NCI-H1417 treated with DMSO at 0.1 percent for 48 hours (cell line): ENCODE measurements around the gene NOP14.
"Not testable (repeated sequence)": the region's sequence is repeated elsewhere in the genome, so short reads cannot be mapped to it uniquely, and the experiment has no call there.

ENCODE experiments used
- DNase-seq: peaks from one replicate; lab custom pipeline; 2025; lab: John Stamatoyannopoulos, UW

NOP14 gene

DNA sequence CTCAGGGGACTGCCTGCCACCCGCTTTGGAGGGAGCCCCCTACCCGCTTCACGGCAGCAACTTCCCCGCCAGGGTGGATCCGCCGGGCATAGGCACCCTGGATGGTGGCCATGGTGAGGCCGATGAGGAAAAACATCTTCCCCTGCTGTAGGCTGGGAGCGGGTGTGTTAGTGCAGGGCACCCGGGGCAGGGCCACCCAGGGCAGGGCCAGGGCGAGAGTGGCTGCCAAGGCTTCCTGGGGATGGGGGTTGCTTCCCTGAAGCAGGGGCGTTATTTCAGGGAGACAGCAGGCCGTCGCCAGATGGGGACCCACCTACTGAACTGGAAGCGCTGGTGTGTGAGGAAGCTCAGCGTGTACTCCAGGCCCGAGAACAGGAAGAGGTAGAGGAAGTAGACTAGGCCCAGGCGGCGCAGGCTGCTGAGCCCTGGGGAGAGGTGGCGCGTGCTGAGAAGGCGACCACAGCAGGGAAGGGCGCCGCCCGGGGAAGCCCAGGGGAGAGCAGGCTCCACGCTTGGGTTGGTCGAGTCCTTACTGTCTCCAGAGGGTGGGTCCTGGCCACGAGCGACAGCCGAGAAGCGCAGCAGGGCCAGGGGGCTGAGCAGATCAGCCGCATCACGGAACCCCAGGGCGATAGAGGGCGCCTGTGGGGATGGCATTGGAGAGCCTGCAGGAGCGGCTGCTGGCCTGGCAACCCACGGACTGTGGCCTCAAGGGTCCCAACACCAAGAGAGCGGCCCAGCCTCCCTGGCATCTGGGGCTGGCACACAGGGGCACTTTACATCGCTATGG lies 31.5 kb downstream of the NOP14 start:
- DNase-seq, result no peak

DNA sequence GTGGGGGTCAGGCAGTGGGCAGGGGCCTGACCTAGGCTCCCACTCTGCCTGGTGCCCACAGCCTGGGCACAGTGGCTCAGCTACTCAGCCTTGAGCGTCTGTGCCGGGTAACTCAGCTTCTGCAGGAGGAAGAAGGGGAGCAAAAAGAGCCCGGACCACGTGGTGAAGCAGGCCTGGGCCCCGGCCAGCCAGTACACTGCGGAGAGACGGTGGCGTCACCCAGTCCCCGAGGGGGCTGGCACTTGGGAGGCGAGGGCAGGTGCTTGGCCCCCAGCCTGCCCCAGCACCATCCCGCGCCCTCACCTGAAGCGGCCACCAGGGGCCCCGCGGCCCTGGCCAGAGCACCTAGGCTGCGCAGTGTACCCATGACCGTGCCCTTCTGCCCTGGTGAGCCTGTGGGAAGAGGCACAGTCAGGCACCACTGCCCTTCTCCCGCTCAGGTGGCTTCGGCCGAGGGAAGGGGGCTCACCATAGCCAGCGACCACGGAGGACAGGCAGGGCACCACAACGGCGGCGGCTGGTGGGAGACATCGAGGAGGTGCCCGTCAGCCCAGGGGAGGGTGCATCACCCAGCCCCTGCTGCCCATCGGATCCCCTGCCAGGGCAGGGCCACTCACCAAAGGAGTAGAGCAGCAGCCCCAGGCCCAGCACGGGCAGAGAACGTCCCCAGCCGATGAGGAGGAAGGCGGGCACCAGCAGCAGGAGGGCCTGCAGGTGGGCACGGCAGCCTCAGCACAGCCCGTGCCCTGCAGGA lies 32.3 kb downstream of the NOP14 start:
- DNase-seq, result no peak

DNA sequence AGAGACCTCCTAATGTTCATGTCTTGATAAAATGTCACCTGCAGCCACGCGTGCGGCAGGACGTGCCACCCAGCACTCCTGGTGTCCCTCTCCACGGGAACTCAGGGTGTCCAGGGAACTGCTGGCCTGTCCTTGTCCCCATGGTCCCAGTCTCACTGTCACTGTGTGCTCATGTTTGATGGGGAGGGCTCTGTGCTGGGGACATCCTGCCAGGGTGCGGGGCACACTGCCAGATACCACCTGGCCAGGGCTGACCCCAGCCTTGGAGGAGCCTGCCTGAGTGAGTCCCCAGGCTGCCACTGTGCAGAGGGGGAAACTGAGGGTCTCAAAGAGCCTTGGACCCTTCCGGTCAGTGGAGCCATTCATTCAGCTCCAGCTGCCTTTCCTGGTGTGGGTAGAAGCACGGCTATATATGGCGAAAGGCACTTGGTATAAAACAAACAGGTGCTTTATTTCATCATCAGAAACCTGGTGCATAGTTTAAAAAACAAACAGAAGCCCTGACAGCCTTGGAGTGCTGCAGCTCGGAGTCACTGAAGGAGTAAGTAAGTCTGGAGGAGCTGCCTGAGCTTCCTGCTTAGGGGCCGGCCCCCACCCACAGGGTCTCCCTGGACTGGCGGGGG lies 33.0 kb downstream of the NOP14 start:
- DNase-seq, result no peak

DNA sequence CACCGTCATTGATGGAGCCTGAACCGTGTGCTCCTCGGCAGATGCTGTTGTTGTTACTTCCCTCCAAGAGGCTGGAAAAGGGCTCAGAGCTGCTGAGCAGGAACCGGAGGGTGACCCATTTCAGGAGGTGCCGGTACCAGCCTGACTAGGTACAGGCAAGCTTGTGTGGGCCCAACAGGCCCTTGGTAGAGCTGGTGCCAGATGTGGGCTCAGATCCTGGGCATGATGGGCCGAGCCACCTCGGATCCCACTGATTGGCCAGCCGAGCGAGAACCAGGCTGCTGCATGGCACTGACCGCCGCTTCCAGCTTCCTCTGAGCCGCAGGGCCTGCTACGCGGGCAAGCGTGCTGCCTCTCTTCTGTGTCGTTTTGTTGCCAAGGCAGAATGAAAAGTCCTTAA lies 33.7 kb downstream of the NOP14 start:
- DNase-seq, result no peak

DNA sequence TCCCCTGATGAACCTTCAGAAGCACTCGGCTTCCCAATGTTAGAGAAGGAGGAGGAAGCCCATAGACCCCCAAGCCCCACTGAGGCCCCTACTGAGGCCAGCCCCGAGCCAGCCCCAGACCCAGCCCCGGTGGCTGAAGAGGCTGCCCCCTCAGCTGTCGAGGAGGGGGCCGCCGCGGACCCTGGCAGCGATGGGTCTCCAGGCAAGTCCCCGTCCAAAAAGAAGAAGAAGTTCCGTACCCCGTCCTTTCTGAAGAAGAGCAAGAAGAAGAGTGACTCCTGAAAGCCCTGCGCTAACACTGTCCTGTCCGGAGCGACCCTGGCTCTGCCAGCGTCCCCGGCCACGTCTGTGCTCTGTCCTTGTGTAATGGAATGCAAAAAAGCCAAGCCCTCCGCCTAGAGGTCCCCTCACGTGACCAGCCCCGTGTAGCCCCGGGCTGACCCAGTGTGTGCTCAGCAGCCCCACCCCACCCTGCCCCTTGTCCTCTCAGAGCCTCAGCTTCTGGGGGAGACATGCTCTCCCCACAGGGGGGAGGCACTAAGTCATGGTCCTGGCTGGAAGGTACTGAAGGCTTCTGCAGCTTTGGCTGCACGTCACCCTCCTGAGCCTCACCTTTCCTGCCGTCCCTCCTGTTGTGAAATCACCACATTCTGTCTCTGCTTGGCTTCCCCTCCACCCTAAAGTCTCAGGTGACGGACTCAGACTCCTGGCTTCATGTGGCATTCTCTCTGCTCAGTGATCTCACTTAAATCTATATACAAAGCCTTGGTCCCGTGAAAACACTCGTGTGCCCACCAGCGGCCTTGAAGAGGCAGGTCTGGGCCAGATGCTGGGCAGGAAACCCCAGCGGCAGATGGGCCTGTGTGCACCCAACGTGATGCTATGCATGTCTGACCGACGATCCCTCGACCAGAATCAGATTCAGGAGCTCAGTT lies 34.7 kb downstream of the NOP14 start:
- no peak for DNase-seq

DNA sequence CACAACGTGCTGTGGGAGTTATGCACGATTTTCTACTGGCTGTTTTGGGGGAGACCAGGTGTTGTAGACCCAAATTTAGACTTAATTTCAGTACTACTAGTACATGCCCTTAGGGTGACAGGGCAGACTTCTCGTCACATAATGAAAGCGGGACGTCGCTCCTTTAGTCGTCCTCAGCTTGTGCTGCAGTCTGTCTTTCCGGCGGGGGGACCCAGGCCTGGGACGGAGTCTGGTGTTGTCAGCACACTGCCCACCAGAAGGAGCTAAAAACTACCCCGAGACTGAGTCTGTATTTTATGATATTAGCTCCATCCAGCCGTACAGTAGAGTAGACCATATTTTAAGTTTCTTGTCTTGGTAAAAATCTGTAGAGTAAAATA lies 35.5 kb downstream of the NOP14 start:
- DNase-seq, result no peak

DNA sequence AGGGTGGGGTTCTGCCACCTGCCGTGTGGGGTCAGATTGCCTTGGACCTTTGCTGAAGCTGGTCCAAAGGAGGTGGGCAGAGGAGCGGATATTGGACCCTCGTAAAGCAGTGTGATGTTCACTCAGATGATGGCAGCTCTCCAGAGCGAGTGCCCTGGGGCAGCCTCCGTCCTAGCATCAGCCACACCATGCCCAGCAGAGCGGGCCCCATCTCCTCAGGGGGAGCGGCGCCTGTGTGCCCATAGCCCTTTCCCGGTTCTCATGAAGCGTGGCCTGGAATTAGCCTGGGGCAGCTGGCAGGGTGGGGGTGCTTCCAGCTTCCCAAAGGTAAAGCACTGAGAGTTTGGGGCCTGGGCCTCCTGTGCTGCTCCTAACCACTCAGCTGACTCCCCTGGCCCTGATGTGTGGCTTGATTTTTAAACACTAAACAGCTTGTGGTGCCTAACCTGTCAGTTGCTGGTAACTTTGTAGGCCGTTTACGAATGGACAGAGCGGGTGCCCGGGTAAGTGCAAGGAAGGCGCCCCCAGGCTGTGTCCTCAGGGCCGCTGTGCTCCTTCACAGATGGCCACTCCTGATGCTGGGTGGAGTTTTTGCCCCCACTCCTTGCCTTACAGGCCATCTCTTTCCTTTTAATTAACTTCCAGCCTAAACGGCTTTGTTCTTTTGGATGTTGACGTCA lies 36.0 kb downstream of the NOP14 start:
- DNase-seq, result no peak

DNA sequence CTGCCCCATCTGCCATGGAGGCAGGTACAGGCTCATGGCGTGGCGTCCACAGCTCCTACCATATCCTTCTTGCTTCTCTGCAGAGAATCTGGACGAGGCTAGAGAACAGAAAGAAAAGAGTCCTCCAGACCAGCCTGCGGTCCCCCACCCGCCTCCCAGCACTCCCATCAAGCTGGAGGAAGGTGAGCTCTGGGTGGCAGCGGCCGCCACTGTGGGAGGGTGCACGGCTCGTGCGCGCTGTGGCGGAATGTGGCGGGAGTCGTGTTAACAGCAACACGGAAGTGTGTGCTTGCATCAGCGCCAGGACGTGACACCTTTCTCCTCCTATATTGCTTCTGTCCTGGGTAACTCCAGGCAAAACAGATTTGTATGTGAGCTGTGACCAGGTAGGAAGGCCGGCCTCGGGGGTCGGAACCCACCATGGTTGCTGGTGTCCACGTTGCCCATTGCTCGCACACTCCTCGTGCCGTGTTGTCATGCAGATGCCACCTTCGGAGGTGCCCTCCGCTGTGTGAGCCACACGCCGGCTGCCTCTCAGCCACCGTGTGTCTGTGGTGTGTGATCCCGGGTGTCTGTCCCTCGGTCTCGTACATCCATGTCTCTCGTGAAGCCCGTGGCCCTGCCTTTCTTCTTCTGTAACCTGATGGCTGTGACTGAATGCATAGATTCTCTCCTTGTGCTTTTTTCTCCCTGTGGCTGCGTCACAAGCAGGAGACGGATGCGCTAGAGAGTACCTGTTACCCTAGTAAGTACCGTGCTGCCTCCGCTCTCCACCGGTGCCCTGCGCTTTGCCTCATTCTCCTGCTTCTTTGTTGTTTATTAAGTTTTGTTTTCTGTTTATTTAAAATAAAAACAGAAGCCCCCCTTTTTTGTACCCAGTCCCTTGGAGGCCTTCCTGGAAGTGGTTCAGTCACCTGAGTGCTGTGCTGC lies 37.0 kb downstream of the NOP14 start:
- no peak for DNase-seq

DNA sequence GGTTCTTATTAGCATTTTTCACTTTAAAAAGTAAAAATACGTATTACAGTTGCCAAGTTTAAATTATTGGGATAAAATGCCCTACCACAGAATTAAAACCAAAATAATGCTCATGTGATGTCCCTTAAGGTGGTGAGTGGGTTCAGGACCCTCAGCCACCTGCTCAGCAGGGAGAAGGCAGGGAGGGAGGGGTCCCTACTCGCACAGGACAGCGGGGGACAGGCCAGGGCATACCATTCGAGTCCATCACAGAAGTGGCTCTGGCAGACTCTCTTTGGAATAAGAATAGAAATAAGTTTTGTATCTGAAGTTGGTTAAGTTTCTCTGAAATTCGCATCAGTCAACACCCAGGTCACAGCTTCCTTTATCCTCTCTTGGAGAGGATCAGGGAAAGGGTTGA lies 37.7 kb downstream of the NOP14 start:
- no peak for DNase-seq

DNA sequence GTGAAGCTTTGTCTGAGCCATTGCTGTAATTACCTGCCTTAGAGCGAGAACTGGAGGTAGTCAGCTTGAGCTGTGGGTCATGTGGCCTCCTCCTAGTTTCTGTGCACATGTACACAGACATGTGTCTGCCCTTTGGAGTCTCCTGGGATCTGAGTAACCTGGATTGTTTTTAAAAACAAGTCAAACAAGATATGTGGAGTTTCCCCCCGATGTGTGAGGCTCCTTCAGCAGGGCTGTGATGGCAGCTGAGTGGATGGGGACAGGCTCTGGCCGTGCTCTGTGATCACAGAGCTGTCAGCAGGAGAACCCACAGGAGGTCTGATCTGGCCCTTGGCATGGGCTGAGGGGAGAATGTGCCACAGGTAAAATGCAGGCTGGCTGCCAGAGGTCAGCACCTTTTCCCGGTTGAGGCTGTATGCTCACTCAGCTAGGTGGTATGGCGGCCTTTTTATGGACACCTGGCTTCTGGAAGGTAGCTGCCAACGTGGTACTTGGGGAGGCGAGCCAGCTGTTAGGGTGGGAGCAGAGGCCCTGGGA lies 38.4 kb downstream of the NOP14 start:
- no peak for DNase-seq

DNA sequence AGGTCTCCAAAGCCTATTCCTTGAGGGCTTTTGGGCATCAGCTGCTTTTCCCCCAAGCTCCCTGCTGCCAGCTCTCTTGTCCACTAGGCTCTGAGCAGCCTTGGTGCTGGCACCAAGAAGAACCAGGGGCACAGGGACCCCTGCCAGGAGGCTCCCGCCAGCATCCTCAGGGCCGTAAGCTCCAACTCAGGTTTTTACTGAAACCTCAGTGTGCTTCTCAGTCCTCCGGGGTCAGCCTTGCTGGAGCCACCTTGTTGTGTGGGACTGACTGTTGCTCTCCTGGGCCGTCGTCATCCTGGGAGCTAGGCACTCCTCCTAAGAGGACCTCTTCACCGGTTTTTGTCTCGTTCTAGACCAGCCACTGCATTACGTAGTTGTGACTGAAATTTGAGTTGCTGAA lies 38.9 kb downstream of the NOP14 start:
- no peak for DNase-seq

DNA sequence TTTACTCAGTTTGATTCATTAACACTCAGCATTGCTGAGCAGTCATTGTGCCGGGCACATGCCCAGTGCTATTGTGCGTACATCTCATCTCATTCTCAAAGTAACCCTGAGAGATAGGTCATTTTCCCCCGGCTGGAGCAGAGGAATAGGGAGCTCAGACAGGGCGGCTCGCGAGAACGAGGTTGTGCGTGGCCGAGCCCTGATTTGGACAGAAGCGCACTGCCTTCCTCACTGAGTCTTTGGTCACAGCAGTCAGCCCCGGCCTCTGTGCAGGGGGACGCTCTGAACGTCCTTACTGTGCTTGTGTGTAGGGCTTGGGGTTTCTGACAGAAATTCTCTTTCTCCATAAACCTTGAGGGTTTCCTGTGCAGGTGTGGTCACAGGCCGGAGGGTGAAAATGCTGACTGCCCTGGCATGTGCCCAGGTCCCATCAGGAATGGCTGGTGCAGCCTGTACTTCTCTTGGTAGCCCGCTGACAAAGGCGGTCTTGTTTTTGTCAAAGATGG lies 39.5 kb downstream of the NOP14 start:
- DNase-seq, result no peak

DNA sequence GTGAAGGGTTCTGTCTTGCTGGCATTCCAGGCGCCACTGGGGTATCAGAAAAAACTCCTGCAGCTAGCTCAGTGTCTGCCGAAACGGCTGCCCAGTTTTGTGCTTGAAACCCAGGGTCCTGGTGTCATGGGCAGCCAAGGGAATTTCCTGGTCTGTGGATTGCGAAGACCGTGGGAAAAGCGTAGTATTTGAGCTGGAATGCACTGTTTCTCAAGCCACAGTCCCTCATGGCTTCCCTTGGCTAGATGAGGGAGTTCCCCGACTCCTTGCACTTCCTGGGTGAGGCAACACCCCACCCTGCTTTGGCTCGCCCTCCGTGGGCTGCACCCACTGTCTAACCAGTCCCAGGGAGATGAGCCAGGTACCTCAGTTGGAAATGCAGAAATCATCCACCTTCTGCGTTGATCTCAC lies 40.1 kb downstream of the NOP14 start:
- no peak for DNase-seq

DNA sequence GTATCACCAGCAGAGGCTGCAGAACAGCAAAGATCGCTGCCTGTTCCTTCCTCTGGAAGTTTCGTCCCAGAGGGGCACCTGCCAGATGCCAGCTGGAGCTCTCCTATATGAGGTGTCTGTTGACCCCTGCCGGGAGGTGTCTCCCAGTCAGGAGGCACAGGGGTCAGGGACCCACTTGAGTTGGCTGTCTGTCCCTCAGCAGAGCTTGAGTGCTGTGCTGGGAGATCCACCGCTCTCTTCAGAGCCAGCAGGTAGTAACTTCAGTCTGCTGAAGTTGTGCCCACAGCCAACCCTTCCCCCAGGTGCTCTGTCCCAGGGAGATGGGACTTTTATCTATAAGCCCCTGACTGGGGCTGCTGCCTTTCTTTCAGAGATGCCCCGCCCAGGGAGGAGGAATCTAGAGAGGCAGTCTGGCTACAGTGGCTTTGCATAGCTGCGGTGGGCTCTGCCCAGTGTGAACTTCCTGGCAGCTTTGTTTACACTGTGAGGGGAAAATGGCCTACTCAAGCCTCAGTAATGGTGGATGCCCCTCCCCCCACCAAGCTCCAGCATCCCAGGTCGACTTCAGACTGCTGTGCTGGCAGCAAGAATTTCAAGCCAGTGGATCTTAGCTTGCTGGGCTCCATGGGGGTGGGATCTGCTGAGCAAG lies 40.6 kb downstream of the NOP14 start:
- DNase-seq, result not testable (repeated sequence)

DNA sequence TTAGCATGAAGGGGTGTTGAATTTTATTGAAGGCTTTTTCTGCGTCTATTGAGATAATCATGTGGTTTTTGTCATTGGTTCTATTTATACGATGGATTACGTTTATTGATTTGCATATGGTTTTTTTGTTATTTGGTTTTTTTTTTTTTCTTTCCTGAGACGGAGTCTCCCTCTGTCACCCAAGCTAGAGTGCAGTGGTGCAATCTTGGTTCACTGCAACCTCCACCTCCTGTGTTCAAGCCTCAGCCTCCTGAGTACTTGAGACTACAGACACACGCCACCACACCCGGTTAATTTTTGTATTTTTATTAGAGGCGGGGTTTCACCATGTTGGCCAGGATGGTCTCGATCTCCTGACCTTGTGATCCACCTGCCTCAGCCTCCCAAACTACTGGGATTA lies 44.5 kb downstream of the NOP14 start:
- DNase-seq, result not testable (repeated sequence)

DNA sequence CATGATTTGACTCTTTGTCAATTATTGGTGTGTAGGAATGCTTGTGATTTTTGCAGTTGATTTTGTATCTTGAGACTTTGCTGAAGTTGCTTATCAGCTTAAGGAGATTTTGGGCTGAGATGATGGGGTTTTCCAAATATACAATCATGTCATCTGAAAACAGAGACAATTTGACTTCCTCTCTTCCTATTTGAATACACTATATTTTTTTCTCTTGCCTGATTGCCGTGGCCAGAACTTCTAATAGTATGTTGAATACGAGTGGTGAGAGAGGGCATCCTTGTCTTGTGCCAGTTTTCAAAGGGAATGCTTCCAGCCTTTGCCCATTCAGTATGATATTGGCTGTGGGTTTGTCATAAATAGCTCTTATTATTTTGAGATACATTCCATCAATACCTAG lies 44.9 kb downstream of the NOP14 start:
- DNase-seq, result not testable (repeated sequence)

DNA sequence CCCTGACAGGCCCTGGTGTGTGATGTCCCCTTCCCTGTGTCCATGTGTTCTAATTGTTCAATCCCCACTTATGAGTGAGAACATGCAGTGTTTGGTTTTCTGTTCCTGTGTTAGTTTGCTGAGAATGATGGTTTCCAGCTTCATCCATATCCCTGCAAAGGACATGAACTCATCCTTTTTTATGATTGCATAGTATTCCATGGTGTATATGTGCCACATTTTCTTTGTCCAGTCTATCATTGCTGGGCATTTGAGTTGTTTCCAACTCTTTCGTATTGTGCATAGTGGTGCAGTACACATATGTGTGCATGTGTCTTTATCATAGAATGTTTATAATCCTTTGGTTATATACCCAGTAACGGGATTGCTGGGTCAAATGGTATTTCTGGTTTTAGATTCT lies 46.5 kb downstream of the NOP14 start:
- DNase-seq, result not testable (repeated sequence)

DNA sequence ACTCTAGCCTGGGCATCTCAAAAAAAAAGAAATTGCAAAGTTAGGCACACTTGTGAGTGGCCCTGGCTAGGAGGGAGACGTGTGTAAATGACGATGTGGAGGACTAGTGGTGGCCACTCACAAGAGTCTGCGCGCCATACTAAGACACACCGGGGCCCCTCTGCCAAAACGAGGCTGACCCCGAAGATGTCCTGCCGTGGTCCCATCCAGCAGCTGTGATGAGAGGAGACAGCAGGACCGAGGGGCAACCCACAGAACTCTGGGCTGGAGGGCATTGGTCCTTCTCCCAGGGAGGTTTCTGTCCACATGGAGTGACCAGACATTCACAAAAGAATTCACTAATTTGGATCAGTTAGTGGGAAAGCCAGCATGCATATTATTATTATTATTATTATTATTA lies 47.4 kb downstream of the NOP14 start:
- DNase-seq, result no peak
